ENCODE measurements around the gene PHPT1. TPM values are rescaled to one million over a fixed set of nuclear protein-coding genes. Genes with fewer than 3 reads are reported as not detected.
"Not testable (repeated sequence)": the region's sequence is repeated elsewhere in the genome, so short reads cannot be mapped to it uniquely, and the experiment has no call there.

PHPT1 gene
- polyA plus RNA-seq, 3 donors from 2014 or later, result 127 to 212 (median 166) TPM

GRCh38 chr9:136837146-136837855 lies 11.9 kb upstream of the PHPT1 start:
- no peak overlapping the region for H3K4me3 Mint-ChIP-seq
- DNase-seq, result no peak
- peaks cover 0 to 6% of the 10 kb centered on the region in 2 donors for H3K4me1 Mint-ChIP-seq
- peaks cover 0 to 2% (median under 1%) of the 10 kb centered on the region in 3 donors for H3K27me3 Mint-ChIP-seq (ENCODE audit: low read depth in 3 of 3)
- H3K27ac Mint-ChIP-seq, result no peak overlapping the region
- no peaks in the 10 kb centered on the region for H3K9me3 Mint-ChIP-seq
- H3K36me3 Mint-ChIP-seq, result peaks cover 0 to 4% (median 0%) of the 10 kb centered on the region in 3 donors

- H3K4me1 Mint-ChIP-seq; DNase-seq; H3K4me3 Mint-ChIP-seq; H3K9me3 Mint-ChIP-seq; H3K36me3 Mint-ChIP-seq; H3K27me3 Mint-ChIP-seq (ENCODE audit: low read depth in 3 of 3); H3K27ac Mint-ChIP-seq: not testable (repeated sequence)
These were observed 11.3 kb upstream of the PHPT1 start for GRCh38 chr9:136837856-136838277.

GRCh38 chr9:136838314-136839228 lies 10.6 kb upstream of the PHPT1 start:
- Mint-ChIP-seq H3K36me3 (peaks cover 0 to 4% (median 0%) of the 10 kb centered on the region in 3 donors), H3K9me3 (no peaks in the 10 kb centered on the region), H3K4me1 (peaks cover 2 to 9% of the 10 kb centered on the region in 2 donors), H3K27me3 (ENCODE audit: low read depth in 3 of 3) (peaks cover 3 to 6% (median 4%) of the 10 kb centered on the region in 3 donors), H3K27ac (no peak overlapping the region), H3K4me3 (no peak overlapping the region)
- no peak for DNase-seq

DNA sequence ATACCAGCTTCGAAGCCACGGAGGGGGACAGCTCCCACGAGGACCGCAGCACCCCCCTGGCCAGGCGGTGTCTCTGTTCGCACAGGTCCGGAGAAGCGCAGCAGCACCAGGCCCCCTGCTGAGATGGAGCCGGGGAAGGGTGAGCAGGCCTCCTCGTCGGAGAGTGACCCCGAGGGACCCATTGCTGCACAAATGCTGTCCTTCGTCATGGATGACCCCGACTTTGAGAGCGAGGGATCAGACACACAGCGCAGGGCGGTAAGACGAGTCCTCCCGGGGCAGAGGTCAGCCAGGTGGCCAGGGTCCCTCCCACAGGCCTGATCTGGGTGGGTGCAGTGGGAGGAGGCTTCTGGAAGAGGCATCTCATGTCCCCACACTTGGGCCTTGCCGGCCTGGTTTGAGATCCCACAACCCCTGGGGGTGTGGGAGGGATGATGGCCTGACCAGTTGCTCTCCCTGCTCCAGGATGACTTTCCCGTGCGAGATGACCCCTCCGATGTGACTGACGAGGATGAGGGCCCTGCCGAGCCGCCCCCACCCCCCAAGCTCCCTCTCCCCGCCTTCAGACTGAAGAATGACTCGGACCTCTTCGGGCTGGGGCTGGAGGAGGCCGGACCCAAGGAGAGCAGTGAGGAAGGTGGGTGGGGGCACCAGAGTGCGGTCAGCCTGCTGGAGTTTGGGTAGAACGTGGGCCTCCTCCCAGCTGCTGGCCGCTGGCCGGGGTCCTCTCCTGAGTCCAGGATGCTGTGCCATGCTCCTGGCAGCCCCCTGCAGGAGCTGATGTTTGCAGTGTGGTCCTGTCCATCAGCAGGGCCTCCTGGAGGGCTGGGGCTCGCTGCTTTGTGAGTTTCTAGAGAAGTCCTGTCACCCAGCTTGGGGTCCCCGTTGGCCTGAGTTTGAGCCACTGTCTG lies 9.7 kb upstream of the PHPT1 start:
- H3K36me3 Mint-ChIP-seq, result peaks cover 0 to 4% (median 0%) of the 10 kb centered on the region in 3 donors
- peaks cover 4 to 11% of the 10 kb centered on the region in 2 donors for H3K4me1 Mint-ChIP-seq
- H3K27me3 Mint-ChIP-seq (ENCODE audit: low read depth in 3 of 3), result peaks cover 7 to 10% (median 8%) of the 10 kb centered on the region in 3 donors
- H3K27ac Mint-ChIP-seq, result peak overlapping the region in 1 of 6 donors; percentile 22
- no peak for DNase-seq
- no peak overlapping the region for H3K4me3 Mint-ChIP-seq
- no peaks in the 10 kb centered on the region for H3K9me3 Mint-ChIP-seq

DNA sequence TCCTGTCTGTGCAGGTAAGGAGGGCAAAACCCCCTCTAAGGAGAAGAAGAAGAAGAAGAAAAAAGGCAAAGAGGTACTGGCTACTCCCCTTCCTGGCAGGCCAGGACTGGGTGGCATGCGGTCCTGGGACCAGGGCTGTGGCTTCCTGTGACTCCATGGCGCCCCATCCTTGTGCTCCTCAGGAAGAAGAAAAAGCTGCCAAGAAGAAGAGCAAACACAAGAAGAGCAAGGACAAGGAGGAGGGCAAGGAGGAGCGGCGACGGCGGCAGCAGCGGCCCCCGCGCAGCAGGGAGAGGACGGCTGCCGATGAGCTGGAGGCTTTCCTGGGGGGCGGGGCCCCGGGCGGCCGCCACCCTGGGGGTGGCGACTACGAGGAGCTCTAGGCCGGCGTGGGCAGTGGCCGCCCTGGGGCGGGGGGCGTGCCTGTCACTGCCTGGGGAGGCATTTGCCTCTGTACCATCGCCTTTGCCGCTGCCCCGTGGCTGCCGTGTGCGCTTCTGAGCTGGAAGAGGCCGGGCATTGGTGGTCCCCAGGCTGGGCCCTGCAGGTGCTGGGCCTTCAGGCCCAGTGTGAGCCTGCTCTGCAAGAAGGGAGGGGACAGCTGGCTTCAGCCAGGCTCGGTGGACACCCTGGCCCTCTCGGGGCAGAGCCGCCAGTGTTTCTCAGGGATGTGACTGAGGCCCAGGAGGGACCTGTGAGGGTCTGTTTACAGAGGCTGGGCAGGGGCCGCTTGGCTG lies 8.9 kb upstream of the PHPT1 start:
- Mint-ChIP-seq H3K4me3 (no peak overlapping the region), H3K27ac (peak overlapping the region in 2 of 6 donors; percentile 22 to 28), H3K27me3 (ENCODE audit: low read depth in 3 of 3) (peaks cover 9 to 14% (median 12%) of the 10 kb centered on the region in 3 donors), H3K36me3 (peaks cover 0 to 4% (median 0%) of the 10 kb centered on the region in 3 donors), H3K4me1 (peaks cover 4 to 14% of the 10 kb centered on the region in 2 donors), H3K9me3 (no peaks in the 10 kb centered on the region)
- no peak for DNase-seq

- DNase-seq, result no peak
- no peak overlapping the region for H3K4me3 Mint-ChIP-seq
- H3K36me3 Mint-ChIP-seq, result peaks cover 0 to 4% (median 0%) of the 10 kb centered on the region in 3 donors
- H3K27ac Mint-ChIP-seq, result no peak overlapping the region
- no peaks in the 10 kb centered on the region for H3K9me3 Mint-ChIP-seq
- H3K4me1 Mint-ChIP-seq, result peaks cover 4 to 14% of the 10 kb centered on the region in 2 donors
- H3K27me3 Mint-ChIP-seq (ENCODE audit: low read depth in 3 of 3), result peaks cover 11 to 19% (median 17%) of the 10 kb centered on the region in 3 donors
These were observed 8.1 kb upstream of the PHPT1 start for GRCh38 chr9:136840877-136841645.

DNA sequence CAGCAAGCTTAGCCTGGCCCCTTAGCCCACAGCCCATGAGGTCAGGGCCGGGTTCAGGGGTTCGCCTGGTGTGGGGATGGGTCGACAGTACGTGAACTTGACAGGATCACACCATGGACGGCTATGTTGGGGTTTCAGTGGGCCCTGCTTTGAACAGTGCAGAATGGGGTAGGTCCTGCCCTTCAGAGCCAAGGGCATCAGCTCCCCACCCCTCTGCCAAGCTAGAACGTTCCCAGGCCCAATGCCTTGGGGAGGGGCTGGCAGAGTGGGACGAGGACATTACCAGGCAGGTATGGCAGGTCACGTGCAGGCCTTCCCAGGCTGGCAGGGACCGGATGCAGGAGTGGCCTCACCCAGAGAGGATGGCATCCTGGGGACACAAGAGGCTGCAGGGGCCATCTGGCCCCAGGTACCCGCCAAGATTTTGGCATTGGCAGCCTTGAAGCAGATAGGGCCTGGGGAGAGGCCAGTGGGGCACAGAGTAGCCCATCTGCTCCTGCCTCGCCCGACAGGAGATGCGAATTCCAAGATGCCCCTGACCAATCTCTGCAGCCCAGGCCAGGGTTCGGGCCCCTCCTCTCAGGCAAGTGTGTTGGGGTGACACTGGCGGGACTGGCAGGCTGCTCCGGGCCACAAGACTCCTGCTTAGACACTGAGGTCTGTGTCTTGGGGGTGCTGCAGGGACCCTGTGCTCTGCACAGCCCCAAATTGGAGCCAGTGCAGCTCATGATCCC lies 7.4 kb upstream of the PHPT1 start:
- Mint-ChIP-seq H3K27me3 (ENCODE audit: low read depth in 3 of 3) (peaks cover 16 to 24% (median 22%) of the 10 kb centered on the region in 3 donors), H3K4me1 (peaks cover 4 to 14% of the 10 kb centered on the region in 2 donors), H3K27ac (peak overlapping the region; percentile 68 to 93 (median 82)), H3K4me3 (peak overlapping the region; percentile 88 to 93 (median 89))
- H3K36me3 Mint-ChIP-seq, DNase-seq, H3K9me3 Mint-ChIP-seq: not testable (repeated sequence)

DNA sequence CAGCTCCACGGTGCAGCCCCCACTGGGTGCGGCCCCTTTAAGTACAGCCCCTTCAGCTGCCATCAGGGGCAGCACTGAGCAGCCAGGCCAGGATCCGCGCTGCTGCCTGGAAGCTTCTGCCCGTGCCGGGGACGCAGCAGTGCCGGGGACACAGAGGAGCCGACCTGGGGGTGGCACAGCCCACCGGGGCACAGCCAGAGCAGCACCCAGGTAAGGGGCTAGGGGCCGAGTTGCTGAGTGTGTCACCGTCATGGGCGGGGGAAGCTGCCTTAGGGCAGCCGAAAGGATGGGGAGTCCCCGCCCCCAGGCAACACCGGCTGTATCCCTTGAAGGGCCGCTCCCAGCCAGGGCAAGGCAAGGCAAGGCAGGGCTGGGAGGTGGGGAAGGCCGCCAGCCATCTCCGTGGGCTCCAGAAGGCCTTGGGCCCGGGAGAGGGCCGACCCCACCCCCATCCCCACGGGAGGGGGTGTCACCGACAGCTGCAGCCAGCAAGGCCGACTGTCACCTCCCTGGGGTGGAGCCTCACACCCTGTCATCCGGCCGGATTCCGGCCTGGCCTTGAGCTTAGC lies 6.7 kb upstream of the PHPT1 start, which contains the start of gene AJM1:
AJM1 (plus strand) TSS at position 99 of the 569 bp plus-strand sequence. CDS start 1,937 bp downstream, outside the sequence.
- not testable (repeated sequence) for H3K36me3 Mint-ChIP-seq, H3K9me3 Mint-ChIP-seq
- H3K27me3 Mint-ChIP-seq (ENCODE audit: low read depth in 3 of 3), result peaks cover 18 to 27% (median 26%) of the 10 kb centered on the region in 3 donors
- H3K27ac Mint-ChIP-seq, result peak within 1 kb of the TSS; percentile 68 to 94 (median 90)
- peak within 1 kb of the TSS; percentile 88 to 93 (median 89) for H3K4me3 Mint-ChIP-seq
- peaks cover 5 to 14% of the 10 kb centered on the region in 2 donors for H3K4me1 Mint-ChIP-seq
- DNase-seq, result peak; percentile 81 to 83 (median 82)

- H3K36me3 Mint-ChIP-seq, H3K9me3 Mint-ChIP-seq: not testable (repeated sequence)
- Mint-ChIP-seq H3K27ac (peak overlapping the region; percentile 86 to 94 (median 92)), H3K4me3 (peak overlapping the region; percentile 80 to 88 (median 85)), H3K27me3 (ENCODE audit: low read depth in 3 of 3) (peaks cover 22 to 35% (median 32%) of the 10 kb centered on the region in 3 donors), H3K4me1 (peaks cover 11 to 21% of the 10 kb centered on the region in 2 donors)
- peak in 2 of 3 donors; percentile 25 to 34 for DNase-seq
These were observed 5.9 kb upstream of the PHPT1 start for GRCh38 chr9:136843159-136843800.

- DNase-seq, result peak; percentile 65 to 70 (median 70)
- H3K9me3 Mint-ChIP-seq, H3K36me3 Mint-ChIP-seq: not testable (repeated sequence)
- H3K4me1 Mint-ChIP-seq, result peaks cover 11 to 22% of the 10 kb centered on the region in 2 donors
- peak overlapping the region; percentile 80 to 88 (median 85) for H3K4me3 Mint-ChIP-seq
- H3K27ac Mint-ChIP-seq, result peak overlapping the region; percentile 86 to 94 (median 92)
- peaks cover 26 to 41% (median 36%) of the 10 kb centered on the region in 3 donors for H3K27me3 Mint-ChIP-seq (ENCODE audit: low read depth in 3 of 3)
These were observed 5.1 kb upstream of the PHPT1 start for GRCh38 chr9:136843801-136844740.

All from immature natural killer cell (primary cell).